NB4 (cell line): Measurements from ENCODE around the gene NAA40.

Source experiments
- CTCF ChIP-seq: IDR thresholded peaks from one replicate; pipeline ENCODE4 v1.5.1; 2012; ENCODE audit warnings: low read depth, low read length
- MYC ChIP-seq: IDR thresholded peaks from 2 replicates; pipeline ENCODE4 v1.6.1; 2011; ENCODE audit warnings: low read depth, low read length
- POLR2A ChIP-seq: IDR thresholded peaks from 2 replicates; pipeline ENCODE4 v1.6.1; 2011; ENCODE audit warnings: mild to moderate bottlenecking; ENCODE audit not compliant: insufficient read length; ENCODE audit errors: extremely low read depth
- TF ChIP-seq, protein P1 (sequence below): IDR thresholded peaks from 2 replicates; pipeline ENCODE4 v1.6.1; 2011; ENCODE audit warnings: low read depth, low read length

DNA sequence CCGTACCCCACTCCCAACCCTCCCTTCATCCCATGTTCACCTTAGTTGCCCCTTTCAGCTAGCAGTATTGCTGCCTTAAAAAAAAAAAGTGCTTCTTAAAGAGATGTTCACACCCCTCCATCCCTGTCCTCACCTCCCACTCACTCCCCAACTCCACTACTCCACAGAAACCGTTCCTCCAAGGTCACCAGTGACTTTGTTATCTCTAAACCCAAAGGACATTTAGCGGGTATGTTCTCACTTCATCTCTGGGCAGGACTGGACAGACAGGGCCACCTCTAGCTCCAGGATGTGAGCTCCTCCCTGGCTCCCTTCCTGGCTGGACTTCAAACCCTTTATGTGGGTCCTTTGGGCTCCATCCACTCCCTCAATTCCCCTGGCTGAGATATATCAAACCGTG lies 15.5 kb upstream of the NAA40 start:
- TF ChIP-seq CTCF, result no peak
- TF ChIP-seq MYC, result no peak
- no peak for TF ChIP-seq POLR2A
- TF ChIP-seq, protein P1, sequence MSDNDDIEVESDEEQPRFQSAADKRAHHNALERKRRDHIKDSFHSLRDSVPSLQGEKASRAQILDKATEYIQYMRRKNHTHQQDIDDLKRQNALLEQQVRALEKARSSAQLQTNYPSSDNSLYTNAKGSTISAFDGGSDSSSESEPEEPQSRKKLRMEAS, result no peak
